Muscle of back (tissue), 11 donors: ENCODE measurements around the gene KCTD15. TPM values are rescaled to one million over a fixed set of nuclear protein-coding genes. Genes with fewer than 3 reads are reported as not detected.

ENCODE experiments used
- DNase-seq, 3 donors: peaks; one replicate each; pipeline versions ENCODE4 v3.0.0 to v3.0.0-alpha.2; 2013
- polyA plus RNA-seq, 10 donors: library from polyadenylated mRNA; unstranded; fragments of 120-200 nt; gene quantifications; one replicate each; pipeline ENCODE4 v1.2.1, GENCODE V29; 2013; ENCODE audit not compliant: insufficient read length in 10 of 10

The KCTD15 gene
- polyA plus RNA-seq, 10 donors: 21.1 to 45.6 (median 32.6) TPM

DNA sequence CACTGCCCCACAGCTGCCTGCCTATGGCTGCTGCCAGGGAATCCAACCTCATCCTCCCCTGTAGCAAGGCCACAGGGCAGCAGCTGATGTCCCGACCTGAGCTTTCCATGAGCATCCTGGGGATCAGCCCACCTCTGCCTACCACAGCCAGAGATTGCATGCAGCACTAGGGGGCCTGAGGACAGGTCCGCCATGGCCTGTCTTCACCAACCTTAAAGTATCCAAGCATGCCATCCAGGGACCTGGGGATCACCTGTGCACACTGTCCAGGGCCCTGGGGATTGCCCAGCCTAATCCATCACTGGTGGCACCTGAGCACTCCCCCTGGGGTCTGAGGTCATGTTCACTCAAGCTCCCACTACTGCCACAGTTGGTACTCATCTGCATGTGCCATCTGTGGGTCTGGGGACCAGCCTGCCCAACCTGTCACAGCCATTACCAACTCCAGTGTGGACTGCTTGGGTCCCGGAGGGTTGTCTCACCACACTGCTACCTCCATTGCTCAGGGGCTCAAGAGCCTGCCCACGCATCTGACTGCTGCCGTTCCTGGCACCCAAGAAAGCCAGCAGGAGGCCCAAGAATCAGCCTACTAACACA is 53.0 kb downstream of the KCTD15 start:
- no peak for DNase-seq

DNA sequence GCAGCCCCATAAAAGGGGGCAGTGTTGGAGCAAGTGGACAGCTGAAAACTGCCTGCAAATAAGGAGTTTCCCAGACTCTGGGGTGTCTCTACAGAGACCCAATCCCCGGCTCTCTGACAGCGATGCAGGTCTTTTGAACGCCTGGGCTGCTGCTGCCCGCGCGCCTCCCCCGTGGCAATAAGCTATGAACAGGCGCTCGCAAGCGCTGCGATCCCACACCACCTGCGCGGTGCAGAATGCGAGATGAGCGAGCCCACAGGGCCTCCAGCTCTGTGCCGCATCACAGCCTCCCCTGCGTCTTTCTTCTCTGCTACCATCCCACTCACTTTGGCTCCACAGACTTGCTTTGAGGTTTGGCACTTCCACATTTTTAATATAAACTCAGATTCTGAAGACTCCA is 62.3 kb downstream of the KCTD15 start:
- no peak for DNase-seq

DNA sequence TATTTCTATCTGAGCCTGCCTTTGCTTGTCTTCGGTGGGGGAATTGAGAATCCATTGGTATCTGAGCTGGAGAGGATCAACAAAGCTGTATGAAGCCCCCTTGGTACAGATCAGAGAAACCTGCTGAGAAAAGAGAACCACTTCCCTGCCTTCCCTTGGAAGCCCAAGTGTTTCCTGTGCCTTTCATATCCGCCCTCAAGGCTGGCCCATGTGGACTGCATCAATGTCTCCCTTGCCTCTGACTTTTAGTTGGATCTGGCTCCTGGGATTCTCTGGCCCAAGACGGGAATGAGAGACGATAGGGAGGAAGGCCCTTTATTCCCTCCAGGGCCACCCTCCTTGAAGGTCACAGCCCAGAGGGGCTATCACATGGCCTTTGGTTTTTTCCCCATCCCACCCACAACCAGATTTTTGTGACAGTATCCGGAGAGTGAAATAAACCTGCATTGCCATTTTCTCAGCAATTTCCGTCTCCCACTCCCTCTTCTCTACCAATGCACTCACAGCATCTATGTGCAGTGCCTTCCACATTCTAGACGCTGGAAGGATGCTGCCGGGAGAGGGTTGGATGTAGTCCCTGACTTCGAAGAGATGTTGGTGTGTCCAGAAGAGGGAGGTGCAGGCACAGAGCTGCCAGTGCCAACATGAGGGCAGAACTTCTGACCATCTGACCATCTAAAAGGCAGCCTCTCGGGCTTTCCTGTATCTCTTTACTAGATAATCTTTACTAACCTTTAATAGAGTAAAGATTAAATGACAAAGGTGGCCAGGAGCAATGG is 63.8 kb downstream of the KCTD15 start:
- no peak for DNase-seq

DNA sequence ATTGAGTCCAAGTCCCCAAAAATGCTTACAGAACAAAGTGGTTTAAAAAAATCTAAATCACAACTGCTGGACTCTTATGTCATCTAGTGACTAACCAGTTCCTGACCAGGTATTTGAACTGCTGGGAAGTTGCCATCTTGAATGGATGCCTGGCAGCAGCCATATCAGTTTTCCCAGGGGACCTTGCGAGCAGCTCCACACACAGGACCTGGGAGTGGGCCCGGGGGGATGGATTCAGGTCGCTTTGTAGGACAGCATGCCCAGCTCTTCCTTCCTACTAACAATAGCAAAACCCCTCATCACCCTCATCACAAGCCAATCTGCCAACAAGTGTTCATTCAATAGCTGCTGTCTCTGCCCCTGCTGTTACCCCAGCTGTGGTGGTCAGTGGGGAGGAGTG is 65.3 kb downstream of the KCTD15 start:
- no peak for DNase-seq

DNA sequence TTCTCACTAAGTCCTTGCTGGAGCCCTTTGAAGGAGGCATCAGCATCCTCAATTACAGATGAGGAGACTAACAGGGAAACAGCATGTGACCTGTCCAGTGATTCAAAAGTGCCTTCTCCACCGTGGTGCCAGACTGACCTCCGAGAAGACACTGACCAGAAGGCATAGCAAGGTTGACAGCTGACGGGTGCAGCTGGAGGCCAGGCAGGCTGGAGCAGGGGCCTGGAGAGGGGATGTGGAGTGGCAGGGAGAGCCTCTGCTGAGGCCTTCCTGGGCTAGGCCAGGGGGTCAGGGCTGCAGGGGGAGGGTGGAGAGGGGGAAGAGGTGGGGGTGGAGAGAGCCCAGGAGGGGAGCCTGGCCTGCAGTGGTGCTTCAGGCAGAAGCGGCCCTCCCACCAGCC is 66.3 kb downstream of the KCTD15 start:
- peak in 1 of 3 donors; percentile 13 for DNase-seq

DNA sequence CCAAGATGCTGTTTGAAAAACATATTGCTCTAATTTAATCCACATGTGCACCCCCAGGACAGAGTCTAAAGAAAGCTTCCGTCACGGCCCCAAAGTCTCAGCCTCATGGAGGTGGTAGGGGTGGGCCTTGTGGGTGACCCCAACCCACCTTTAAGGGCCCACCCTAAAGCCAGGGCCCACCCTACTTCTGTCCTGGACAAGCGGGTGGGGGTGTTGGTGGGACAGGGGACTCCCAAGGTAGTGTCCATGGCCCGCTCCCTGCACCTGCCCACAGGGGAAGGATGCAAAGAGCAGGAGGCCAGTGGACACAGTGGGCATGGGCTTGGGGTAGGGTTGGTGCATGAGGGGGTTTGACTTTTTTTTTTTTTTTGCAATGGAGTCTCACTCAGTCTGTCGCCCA is 66.8 kb downstream of the KCTD15 start:
- no peak for DNase-seq

DNA sequence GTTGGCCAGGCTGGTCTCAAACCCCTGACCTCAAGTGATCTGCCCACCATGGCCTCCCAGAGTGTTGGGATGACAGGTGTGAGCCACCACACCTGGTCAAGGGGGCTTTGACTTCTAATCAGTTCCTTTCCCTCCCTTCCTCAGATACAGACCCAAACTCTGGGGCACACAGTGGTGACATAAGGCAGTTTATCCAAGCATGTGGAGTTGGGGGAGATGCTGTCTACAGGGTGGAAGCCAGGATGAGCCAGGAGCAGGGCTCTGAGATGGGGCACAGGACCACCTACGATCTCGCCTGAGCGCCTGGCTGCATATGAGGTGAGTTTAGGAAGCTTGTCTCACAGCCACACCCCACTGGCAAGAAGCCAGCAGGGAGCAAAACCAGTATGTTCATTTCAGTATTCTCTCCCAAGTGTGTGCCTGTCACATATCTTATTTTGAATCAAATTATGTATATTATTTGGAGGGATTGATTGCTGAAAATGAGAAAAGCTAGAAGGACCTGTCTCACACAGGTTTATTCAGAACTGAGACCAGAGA is 67.7 kb downstream of the KCTD15 start:
- no peak for DNase-seq

DNA sequence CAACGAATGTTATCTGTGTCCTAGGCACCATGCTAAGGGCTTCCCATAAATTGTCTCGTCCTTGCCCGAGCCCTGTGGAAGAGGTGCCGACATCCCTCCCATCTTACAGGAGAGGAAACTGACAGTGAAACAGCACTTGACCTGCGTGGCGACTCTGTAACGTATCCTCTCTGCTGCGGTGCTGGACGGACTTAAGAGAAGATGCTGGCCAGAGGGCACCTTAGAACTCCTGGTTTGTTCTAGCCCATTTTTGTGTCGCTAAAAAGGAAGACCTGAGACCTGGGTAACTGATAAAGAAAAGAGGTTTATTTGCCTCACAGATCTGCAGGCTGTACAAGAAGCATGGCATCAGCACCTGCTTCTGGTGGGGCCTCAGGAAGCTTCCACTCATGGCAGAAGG is 68.6 kb downstream of the KCTD15 start:
- DNase-seq: no peak

Other genes starting within 250 kb of the KCTD15 start
- gene CHST8, start 174.9 kb upstream of the KCTD15 start, polyA plus RNA-seq: 1 to 10 TPM in 1 of 10 donors, under 1 TPM in 7, not detected in 2; 0.07 to 1.1 (median 0.16) TPM